HepG2 (cell line): ENCODE measurements around the gene LHB. TPM values are rescaled to one million over a fixed set of nuclear protein-coding genes. Genes with fewer than 3 reads are reported as not detected.
A peak's percentile ranks its signal among the peaks of the same experiment; 100 is the strongest.

Experiments
- CREBL2 ChIP-seq: sonication (generic); formaldehyde crosslinking; IDR thresholded peaks from 2 replicates; pipeline ENCODE4 v1.8.1; 2023; ENCODE audit warnings: missing genetic modification reagents, mild to moderate bottlenecking, borderline replicate concordance
- ESRRA ChIP-seq: sonication (generic); formaldehyde crosslinking; IDR thresholded peaks from 2 replicates; pipeline ENCODE4 v1.5.1; 2020; ENCODE audit warnings: mild to moderate bottlenecking, low read depth, missing genetic modification reagents
- ETV6 ChIP-seq: sonication (generic); formaldehyde crosslinking; conservative IDR thresholded peaks from 2 replicates; pipeline ENCODE4 v1.4.0; 2020; ENCODE audit warnings: missing genetic modification reagents
- FOXJ3 ChIP-seq: sonication (generic); formaldehyde crosslinking; IDR thresholded peaks from 2 replicates; pipeline ENCODE4 v1.4.0; 2020; ENCODE audit warnings: missing genetic modification reagents, mild to moderate bottlenecking, borderline replicate concordance
- GABPA ChIP-seq, 2 experiments: IDR thresholded peaks; 2 replicates each; pipeline ENCODE4 v1.6.1; 2011 to 2016; ENCODE audit warnings: low read depth in 2 of 2, low read length in 1 of 2, missing biosample characterization in 1 of 2, missing genetic modification characterization in 1 of 2
- HDAC2 ChIP-seq: sonication (generic); formaldehyde crosslinking; IDR thresholded peaks from 2 replicates; pipeline ENCODE4 v1.4.0; 2020; ENCODE audit warnings: missing genetic modification reagents
- LBX2 ChIP-seq: sonication (generic); formaldehyde crosslinking; IDR thresholded peaks from 2 replicates; pipeline ENCODE4 v1.5.0; 2020; ENCODE audit warnings: missing genetic modification reagents, mild to moderate bottlenecking, borderline replicate concordance
- MIER3 ChIP-seq: IDR thresholded peaks from 2 replicates; pipeline ENCODE4 v1.6.1; 2016; ENCODE audit warnings: missing compliant biosample characterization, borderline replicate concordance
- NBN ChIP-seq: fragments of 450-650 bp; conservative IDR thresholded peaks from 2 replicates; pipeline ENCODE4 v1.6.1; 2017
- PHF21A ChIP-seq: sonication (generic); formaldehyde crosslinking; IDR thresholded peaks from 2 replicates; pipeline ENCODE4 v1.5.0; 2020; ENCODE audit warnings: mild to moderate bottlenecking, missing genetic modification reagents
- SSRP1 ChIP-seq: IDR thresholded peaks from 2 replicates; pipeline ENCODE4 v1.6.1; 2016; ENCODE audit warnings: control low read depth
- STAT5B ChIP-seq: sonication (generic); formaldehyde crosslinking; IDR thresholded peaks from 2 replicates; pipeline ENCODE4 v1.4.0; 2020; ENCODE audit warnings: missing genetic modification reagents
- XRCC5 ChIP-seq: fragments of 200-400 bp; formaldehyde crosslinking; optimal IDR thresholded peaks from 2 replicates; pipeline ENCODE3; 2017; ENCODE audit warnings: mild to moderate bottlenecking, low read length
- ZBTB33 ChIP-seq: sonication (generic); formaldehyde crosslinking; IDR thresholded peaks from 2 replicates; pipeline ENCODE4 v1.4.0; 2020; ENCODE audit warnings: missing genetic modification reagents
- ZFP62 ChIP-seq: sonication (generic); formaldehyde crosslinking; IDR thresholded peaks from 2 replicates; pipeline ENCODE4 v1.4.0; 2020; ENCODE audit warnings: missing genetic modification reagents
- ZFP90 ChIP-seq: sonication (generic); formaldehyde crosslinking; IDR thresholded peaks from 2 replicates; pipeline ENCODE4 v1.8.0; 2022; ENCODE audit warnings: missing genetic modification reagents, mild to moderate bottlenecking, inconsistent platforms, borderline replicate concordance
- ZMAT5 ChIP-seq: sonication (generic); formaldehyde crosslinking; IDR thresholded peaks from 2 replicates; pipeline ENCODE4 v1.5.0; 2020; ENCODE audit warnings: mild to moderate bottlenecking, low read depth, missing genetic modification reagents, borderline replicate concordance
- ZNF20 ChIP-seq: sonication (generic); formaldehyde crosslinking; IDR thresholded peaks from 2 replicates; pipeline ENCODE4 v1.4.0; 2020; ENCODE audit warnings: mild to moderate bottlenecking, moderate library complexity, missing genetic modification reagents
- ZNF280D ChIP-seq: sonication (generic); formaldehyde crosslinking; IDR thresholded peaks from 2 replicates; pipeline ENCODE4 v1.5.1; 2020; ENCODE audit warnings: mild to moderate bottlenecking, missing genetic modification reagents
- ZNF414 ChIP-seq: sonication (generic); formaldehyde crosslinking; IDR thresholded peaks from 2 replicates; pipeline ENCODE4 v1.5.0; 2020; ENCODE audit warnings: missing genetic modification reagents
- ZNF547 ChIP-seq: sonication (generic); formaldehyde crosslinking; IDR thresholded peaks from 2 replicates; pipeline ENCODE4 v1.5.1; 2020; ENCODE audit warnings: mild to moderate bottlenecking, missing genetic modification reagents
- ZNF713 ChIP-seq: sonication (generic); formaldehyde crosslinking; IDR thresholded peaks from 2 replicates; pipeline ENCODE4 v1.4.0; 2020; ENCODE audit warnings: mild to moderate bottlenecking, missing genetic modification reagents
- ZSCAN22 ChIP-seq: sonication (generic); formaldehyde crosslinking; IDR thresholded peaks from 2 replicates; pipeline ENCODE4 v1.4.0; 2020; ENCODE audit warnings: mild to moderate bottlenecking, missing genetic modification reagents
- polyA plus RNA-seq, 8 experiments: library from polyadenylated mRNA; depleted of rRNA in 3 of 8; stranded (reverse) in 7 of 8; unstranded in 1 of 8; fragments of >200 nt; fragmentation: Illumina TruSeq in 4 of 8; extraction: Trizol in 4 of 8; gene quantifications; 2 replicates each; pipeline versions ENCODE4 v1.2.1 to v1.2.3, GENCODE V29; 2011 to 2016; ENCODE audit warnings: low read depth in 4 of 8, missing spikeins in 1 of 8, mixed read lengths in 1 of 8; ENCODE audit not compliant: insufficient read depth in 1 of 8
- total RNA-seq, 5 experiments: library from RNA; depleted of rRNA; stranded (reverse); fragments of >200 nt; fragmentation: Illumina TruSeq; extraction: Trizol; gene quantifications; 2 replicates each; pipeline ENCODE4 v1.2.3, GENCODE V29; 2016; ENCODE audit warnings: low read depth in 1 of 5

The LHB gene
- total and polyA plus RNA-seq, 2 of the 13 experiments (the other 11 are each of a cell fraction or from before 2014, with no cell fraction given), result not detected

- TF ChIP-seq ZBTB33 (CRISPR knock-in tag) (no peak), PHF21A (peak; percentile 74; the same call in 1 of the 2 replicates), ZSCAN22 (no peak), ZNF20 (CRISPR knock-in tag) (no peak), MIER3 (peak; percentile 64; the same call in 1 of the 2 replicates), HDAC2 (CRISPR knock-in tag) (no peak), CREBL2 (CRISPR knock-in tag) (no peak), LBX2 (CRISPR knock-in tag) (no peak), XRCC5 (peak; percentile 94), ZNF414 (CRISPR knock-in tag) (peak; percentile 84; the same call in 1 of the 2 replicates), SSRP1 (CRISPR knock-in tag) (no peak), ZNF713 (no peak; the same call in 1 of the 2 replicates), ESRRA (CRISPR knock-in tag) (no peak; the same call in 1 of the 2 replicates), NBN (no peak), ETV6 (CRISPR knock-in tag) (0 out of 2 replicates have a peak, but pooled peaks have one; percentile 45), ZNF280D (CRISPR knock-in tag) (no peak), ZMAT5 (no peak), ZNF547 (CRISPR knock-in tag) (peak; percentile 27; the same call in 1 of the 2 replicates), FOXJ3 (CRISPR knock-in tag) (no peak), STAT5B (no peak), ZFP62 (CRISPR knock-in tag) (no peak), ZFP90 (no peak; the same call in 1 of the 2 replicates), GABPA (IDR thresholded peaks at IDR 0.05; ENCODE audit: low read depth, low read length) (peak; percentile 92), GABPA (CRISPR knock-in tag; IDR thresholded peaks at IDR 0.05; ENCODE audit: low read depth) (peak; percentile 98)
These were observed 23.5 kb downstream of the LHB start, which contains the start of the genes GYS1 and RUVBL2 (continued) for GRCh38 chr19:48993175-48994034.
